ENCODE data around the gene PTPRN2.
"Not testable (repeated sequence)": the region's sequence is repeated elsewhere in the genome, so short reads cannot be mapped to it uniquely, and the experiment has no call there.

PTPRN2 gene

DNA sequence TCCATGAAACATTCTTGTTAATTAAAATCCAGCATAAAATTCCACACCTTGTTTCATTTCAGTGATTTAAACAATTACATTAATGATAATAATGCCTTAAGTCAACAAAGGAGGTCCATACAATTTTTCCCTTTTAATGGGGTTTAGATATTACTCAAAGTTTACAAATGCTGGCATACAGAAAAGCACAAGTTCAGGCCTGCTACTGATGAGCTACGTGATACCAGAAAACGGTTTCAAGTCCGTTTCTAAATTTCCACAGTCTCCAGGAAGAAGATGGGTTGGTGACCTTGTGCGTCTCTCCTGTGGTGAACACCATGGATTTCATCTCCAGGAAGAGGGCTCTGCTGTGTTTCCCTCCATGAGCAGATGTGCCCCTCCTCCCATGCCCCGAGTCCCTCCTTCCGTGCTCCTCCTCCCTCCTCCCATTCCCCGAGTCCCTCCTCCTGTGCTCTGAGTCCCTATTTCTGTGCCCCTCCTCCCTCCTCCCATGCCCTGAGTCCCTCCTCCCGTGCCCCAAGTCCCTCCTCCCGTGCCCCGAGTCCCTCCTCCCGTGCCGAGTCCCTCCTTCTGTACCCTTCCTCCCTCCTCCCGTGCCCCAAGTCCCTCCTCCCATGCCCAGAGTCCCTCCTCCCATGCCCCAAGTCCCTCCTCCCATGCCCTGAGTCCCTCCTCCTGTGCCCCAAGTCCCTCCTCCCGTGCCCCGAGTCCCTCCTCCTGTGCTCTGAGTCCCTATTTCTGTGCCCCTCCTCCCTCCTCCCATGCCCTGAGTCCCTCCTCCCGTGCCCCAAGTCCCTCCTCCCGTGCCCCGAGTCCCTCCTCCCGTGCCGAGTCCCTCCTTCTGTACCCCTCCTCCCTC, 201.9 kb downstream of the PTPRN2 start:
- DNase-seq (ENCODE audit: low read depth, low spot score): not testable (repeated sequence)

DNA sequence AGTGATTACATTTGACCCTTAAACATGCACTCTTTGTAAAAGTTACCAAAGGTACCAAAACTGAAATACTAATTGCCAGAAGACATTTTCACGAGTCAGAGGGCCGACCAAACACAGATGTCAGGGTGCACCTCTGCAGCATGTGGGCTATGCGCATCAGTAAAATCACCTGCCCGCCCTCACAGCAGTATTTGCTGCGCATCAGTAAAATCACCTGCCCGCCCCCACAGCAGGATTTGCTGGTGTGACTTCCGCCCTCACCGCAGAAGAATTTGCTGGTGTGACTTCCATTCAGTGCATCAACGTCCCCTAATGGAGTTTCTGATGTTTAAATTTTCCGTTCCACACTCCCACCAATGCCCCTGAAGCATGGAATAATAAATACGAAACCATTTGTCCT, 202.9 kb downstream of the PTPRN2 start:
- no peak for DNase-seq (ENCODE audit: low read depth, low spot score)

DNA sequence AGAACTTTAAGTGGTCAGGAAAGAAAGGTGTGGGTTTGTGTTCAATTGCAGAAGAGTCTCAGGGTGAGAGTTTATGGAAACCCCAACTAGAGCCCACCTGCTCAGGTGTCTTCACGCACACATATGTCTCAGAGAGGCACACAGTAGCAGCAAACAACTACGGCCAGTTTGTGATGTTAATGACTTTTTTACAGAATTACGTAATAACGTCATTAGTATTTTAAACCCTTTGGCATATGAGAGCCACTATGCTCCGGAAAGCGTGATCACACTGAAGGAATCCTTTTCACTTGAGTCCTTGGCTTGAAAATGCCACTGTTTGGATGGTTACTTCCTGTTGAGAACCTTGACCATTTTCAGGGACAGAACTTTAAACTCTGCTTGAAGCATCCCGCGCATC, 204.0 kb downstream of the PTPRN2 start:
- no peak for DNase-seq (ENCODE audit: low read depth, low spot score)

DNA sequence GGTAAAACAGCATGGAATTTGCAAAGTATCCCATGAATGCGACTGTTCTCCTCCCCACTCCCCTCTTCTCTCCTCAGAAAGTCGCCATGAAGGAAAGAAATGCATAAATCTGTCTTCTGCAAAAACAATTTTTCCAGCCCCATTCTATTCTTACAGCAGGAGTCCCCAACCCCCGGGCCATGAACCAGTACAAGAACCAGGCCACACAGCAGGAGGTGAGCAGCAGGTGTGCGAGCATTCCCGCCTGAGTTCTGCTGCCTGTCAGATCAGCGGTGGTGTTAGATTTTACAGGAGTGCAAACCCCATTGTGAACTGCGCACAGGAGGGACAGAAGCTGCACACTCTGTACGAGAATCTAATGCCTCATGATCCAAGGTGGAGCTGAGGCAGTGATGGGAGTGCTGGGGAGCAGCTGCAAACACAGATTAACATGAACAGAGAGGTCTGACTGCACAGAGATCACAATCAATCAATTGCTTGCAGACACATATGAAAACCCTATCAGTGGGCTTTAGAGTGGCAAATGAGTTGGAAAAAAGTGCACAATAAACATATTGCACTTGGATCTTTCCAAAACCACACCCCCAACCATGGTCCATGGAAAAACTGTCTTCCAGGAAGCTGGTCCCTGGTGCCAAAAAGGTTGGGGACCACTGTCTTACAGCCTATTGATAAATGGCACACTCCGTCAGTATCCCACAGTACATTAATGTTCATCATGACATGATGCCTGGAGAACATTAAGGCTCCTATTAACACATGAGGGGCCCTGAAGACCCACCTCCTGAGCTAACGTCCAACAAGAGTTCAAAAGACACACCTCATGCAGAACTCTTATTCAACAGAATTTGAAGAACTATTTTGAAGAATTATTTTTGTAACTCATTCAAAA, 205.0 kb downstream of the PTPRN2 start:
- DNase-seq (ENCODE audit: low read depth, low spot score): no peak

DNA sequence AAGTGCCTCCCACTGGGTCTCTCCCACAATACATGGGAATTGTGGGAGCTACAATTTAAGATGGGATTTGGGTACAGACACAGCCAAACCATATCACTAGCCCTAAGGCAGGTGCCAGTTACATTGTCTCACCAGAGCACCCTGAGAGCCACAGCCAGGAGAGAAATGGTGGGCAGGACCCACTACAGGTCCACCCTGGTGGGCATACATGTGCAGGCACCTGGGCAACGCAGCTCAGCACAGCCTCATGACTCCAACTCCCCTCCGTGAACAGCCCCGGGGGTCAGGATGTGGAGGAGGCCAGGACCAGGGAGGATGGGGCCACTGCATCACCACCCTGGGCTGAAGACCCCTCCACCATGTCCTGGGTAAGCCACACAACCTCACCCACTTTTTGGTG, 205.7 kb downstream of the PTPRN2 start:
- no peak for DNase-seq (ENCODE audit: low read depth, low spot score)

DNA sequence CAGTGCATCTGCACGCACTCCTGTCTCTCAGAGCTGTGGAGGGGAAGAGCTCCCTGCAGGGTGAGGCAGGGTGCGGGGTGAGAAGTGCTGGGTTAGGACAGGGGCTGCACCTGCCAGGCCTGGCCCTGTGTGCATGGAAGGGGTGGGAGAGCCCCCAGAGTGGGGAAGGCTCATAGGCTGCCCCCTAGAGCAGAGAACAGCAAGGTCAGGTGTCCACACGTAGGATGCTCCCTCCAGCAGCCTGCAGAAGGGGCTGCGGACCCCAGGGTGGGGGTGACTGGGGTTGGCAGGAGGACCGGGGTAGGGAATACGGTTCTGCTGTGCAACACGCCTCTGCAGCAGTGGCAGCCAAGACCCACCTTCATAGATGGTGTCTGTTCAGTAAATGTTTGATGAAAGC, 208.6 kb downstream of the PTPRN2 start:
- DNase-seq (ENCODE audit: low read depth, low spot score): no peak

DNA sequence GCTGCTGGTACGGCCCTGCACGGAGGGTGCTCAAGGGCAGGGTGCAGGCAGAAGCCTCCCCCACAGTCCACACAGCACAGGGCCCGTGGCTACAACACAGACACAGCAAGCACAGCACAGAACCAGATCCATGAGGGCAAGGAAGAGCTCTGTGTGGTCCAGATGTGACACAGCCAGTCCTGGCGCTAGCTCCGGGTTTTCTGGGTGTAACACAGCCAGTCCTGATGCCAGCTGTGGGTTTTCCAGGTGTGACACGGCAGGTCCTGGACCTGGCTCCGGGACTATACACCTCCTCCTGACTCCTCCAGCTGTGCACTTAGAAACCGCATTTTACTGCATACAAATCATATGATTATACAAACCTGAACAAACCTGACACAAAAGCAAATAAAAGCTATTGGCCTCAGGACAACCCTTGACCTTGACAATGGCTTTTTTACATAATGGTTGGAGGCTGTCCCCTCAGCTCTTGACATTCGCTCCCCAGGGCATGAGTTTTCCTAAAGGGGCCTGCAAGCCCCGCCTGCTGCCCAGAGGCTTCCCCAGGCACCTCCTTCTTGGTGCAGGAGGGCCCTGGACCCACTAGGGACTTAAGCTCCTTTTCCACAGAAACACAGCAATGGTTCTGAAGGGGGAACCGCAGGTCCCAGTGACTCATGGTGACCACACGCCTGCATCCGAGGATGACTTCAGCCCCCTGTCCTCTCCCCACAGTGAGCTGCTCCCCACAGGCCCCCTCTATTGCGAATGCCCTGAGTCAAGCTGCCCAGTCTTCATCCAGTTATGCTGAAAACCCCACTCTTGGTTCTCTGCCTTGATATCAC, 209.6 kb downstream of the PTPRN2 start:
- no peak for DNase-seq (ENCODE audit: low read depth, low spot score)

DNA sequence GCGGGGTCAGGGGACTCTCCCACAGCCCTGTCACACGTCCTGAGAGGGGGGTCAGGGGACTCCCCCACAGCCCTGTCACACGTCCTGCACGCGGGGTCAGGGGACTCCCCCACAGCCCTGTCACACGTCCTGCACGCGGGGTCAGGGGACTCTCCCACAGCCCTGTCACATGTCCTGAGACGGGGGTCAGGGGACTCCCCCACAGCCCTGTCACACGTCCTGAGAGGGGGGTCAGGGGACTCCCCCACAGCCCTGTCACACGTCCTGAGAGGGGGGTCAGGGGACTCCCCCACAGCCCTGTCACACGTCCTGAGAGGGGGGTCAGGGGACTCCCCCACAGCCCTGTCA, 210.8 kb downstream of the PTPRN2 start:
- DNase-seq (ENCODE audit: low read depth, low spot score): not testable (repeated sequence)

DNA sequence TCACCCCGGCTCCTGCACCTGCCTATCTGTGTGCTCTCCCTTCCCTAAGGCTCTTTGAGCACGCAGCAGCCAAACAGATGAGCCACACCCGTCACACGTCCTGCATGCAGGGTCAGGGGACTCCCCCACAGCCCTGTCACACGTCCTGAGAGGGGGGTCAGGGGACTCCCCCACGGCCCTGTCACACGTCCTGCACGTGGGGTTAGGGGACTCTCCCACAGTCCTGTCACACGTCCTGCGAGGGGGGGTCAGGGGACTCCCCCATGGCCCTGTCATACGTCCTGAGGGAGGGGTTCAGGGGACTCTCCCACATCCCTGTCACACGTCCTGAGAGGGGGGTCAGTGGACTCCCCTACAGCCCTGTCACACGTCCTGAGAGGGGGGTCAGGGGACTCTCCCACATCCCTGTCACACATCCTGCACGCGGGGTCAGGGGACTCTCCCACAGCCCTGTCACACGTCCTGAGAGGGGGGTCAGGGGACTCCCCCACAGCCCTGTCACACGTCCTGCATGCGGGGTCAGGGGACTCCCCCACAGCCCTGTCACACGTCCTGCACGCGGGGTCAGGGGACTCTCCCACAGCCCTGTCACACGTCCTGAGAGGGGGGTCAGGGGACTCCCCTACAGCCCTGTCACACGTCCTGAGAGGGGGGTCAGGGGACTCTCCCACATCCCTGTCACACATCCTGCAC, 211.3 kb downstream of the PTPRN2 start:
- not testable (repeated sequence) for DNase-seq (ENCODE audit: low read depth, low spot score)

DNA sequence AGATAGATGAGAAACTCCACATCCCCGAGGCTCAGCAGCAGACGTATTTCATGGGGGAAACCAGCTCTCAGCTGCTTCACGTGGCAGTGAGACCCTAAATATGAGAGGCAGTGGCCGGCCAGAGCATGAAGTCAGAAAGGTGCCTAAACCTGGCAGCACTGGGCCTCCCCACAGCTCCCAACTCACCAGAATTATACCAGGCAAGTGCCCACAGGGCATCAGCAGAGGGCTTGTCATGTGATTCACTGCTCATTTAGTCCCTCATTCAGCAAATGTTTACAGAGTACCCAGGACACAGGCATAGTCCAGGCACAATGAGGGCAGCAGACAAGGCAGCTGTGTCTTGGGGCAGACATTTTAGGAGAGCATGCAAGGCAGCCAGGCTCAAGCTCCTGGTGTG, 212.6 kb downstream of the PTPRN2 start:
- no peak for DNase-seq (ENCODE audit: low read depth, low spot score)

DNA sequence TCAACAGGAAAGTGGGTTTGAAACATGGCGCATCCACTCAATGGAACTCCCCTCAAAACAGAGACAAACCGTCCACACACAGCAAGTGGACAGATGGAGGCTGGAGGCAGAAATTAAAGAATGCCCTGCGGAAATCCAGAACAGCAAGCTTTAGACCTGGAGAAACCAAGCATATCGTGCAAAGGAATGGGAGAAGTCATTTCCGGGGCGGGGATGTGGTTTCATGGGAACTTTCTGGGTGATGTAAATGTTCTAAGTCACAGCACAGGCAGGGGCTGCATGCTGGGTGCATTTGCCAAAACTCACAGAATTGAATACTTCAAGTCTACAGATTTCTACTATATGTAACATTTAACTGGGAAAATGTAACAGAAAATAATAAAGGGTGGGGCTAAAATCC, 213.0 kb downstream of the PTPRN2 start:
- DNase-seq (ENCODE audit: low read depth, low spot score): no peak

DNA sequence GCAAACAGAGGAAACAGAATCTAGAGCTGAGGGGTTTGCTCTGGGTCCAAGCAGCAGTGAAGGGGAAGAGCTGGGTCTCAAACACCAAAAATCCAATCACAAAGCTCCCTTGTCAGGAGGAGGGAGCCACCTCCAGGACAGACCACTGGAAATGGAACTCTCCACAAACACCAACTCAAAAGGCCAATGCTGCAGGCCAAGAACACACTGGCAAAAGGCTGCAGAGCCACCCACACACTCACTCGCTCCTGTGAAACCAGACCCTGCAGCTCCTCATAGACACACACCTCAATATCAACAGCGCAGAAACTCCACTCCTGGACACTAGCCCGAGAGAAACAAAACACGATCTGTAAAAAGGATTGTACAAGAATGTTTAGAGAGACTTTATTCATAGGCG, 213.5 kb downstream of the PTPRN2 start:
- DNase-seq (ENCODE audit: low read depth, low spot score): no peak

DNA sequence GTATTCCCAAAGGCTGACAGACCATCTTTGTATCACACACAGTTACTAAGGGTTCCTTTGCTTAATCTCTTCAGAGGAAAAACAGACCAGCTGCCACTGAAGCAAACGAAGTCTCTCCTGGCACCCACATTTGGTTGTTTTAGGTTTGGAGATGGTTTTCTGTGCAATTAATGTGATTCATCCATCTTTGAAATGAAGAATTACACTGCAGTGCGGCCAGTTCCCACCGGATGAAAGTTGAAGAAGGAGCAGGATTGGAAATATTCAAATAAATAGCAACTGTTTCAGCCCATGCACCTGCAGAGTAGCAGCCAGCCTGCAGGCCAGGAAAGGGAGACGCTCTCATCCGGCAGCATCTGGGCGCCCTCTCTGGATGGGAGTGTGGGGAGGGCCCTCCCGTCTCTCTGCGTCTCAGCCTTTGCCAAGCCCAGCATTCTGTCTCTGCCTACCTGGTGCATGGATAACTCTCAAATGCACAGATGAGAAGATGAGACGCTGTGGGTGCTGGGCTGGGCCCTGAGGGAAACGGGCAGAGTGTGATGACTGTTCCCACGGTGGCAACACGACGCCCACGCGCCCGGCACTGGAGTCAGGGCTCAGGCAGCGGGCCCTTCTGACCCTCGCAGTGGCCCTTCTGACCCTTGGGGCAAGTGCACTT, 214.0 kb downstream of the PTPRN2 start:
- DNase-seq (ENCODE audit: low read depth, low spot score): no peak

DNA sequence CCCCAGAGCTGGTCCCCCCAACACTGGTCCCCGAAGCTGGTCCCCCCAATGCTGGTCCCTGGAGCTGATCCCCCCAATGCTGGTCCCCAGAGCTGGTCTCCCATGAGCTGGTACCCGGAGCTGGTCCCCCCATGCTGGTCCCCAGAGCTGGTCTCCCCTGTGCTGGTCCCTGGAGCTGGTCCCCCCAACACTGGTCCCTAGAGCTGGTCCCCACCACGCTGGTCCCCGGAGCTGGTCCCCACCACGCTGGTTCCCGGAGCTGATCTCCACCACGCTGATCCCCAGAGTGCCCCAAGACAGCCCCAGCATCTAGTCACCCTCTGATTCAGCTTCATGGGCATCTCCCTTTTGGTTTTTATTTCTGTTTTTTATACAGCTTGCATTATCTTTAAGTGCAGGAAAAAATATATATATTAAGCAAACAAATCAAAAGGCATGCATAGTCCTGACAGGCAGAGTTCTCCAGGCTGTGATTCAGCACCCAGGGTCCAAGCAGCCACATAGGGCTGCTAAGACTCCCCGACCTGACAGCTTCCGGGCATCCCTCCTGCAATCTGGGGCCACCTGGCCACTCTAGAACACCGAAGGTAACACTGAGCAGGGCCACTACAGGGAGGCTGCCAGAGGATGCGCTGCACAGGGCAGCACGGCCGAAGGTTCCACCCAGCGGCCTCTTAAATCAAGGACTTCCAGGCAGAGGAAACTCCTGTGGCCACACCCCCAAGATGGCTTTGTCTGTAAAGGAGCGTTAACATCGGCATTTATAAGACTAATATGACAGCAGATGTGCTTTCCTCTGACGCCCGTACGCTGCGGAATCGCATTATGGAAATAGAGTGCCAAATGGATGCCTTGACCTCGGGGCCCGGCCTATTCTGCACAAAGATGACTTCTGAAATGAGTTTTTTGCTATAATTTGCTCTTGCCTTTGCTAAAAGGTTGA, 215.0 kb downstream of the PTPRN2 start:
- DNase-seq (ENCODE audit: low read depth, low spot score): no peak

DNA sequence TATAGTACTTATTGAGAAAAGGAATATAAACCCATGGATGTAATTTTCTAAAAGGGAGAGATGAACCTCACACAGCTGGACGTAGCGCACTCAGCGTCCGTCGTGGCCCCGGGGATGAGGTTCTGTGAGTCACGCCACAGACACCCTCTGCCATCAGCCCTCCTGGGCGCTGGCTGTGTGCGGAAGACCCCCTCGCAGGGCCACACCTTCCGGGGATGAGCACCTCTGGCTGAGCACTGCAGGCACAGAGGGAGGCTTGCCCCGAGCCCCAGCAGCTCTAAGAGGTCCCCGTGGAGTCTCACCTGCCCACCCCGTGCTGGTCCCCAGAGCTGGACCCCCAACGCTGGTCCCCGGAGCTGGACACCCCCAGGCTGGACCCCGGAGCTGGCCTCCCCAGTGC, 215.8 kb downstream of the PTPRN2 start:
- no peak for DNase-seq (ENCODE audit: low read depth, low spot score)

DNA sequence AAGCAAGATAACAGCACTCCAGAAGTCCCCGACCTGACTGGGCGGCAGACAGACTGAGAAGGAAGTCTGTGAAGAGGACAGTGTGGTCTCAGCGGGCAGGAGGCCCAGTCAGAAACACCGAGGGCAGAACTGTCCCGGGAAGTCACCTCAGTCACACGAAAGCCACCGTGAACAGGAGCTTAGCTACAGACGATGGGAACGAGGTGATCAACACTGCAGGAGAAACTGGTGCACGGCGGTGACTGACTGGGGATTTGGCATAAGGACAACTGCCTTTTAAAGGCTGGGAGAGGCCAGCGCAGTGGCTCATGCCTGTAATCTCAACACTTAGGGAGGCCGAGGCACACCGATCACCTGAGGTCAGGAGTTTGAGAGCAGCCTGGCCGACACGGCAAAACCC, 217.8 kb downstream of the PTPRN2 start:
- DNase-seq (ENCODE audit: low read depth, low spot score): no peak

DNA sequence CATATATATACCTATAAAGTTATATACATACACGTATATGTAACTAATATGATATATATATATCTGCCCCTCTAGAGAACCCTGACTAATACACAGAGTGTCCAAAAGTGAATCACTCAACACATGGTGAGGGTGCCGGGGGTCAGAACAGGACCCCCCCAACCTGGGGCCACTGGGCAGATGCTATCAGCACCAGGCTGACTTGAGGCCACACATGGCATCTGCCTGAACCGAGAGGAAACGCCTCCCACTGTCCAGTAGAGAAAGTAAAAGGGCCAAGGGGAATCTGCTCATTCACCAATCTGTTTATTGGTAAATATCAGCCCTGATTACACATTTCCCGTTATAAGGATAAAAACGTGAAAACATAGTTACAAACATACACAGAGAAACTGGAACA, 218.3 kb downstream of the PTPRN2 start:
- DNase-seq (ENCODE audit: low read depth, low spot score): no peak

DNA sequence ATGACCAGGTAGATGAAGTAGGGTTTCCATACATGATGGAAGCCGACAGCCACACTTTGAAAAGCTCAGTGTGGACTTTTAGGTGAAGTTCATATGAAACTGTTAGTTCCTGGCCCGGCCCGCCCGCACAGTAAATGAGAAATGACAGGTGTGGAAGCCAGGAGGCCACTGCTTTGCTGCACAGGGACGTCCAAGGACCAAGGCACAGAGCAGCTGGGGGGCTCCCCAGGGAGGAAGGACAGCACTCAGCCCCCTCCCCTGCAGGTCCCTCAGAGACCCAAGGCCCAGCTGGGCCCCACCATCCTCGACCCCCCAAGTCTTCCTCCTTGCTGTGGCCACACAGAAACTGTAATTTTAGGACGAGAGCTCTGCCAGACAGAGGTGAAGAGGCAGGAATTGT, 219.2 kb downstream of the PTPRN2 start:
- DNase-seq (ENCODE audit: low read depth, low spot score): no peak

DNA sequence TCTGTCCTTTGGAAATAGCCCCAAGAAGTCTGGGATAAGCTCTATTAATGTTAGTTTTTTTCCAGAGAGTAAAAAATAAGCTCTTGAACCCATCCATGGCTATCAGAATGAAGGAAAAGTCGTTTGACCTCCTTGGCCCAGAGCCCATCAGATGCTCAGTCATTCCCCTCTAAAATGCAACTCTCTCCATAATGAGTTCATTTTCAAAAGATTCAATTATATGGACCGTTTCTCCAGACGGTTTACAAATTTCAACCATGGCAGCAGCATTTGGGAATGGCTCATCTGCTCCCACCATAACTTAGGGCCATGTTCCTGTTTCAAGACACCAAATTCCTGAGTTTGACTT, 220.0 kb downstream of the PTPRN2 start:
- DNase-seq (ENCODE audit: low read depth, low spot score): no peak

Data from smooth muscle cell of the brain vasculature (primary cell).